Trophoblast cell (in vitro differentiated cells and primary cell): ENCODE data around the gene LGALS1.
"Not testable (repeated sequence)": the region's sequence is repeated elsewhere in the genome, so short reads cannot be mapped to it uniquely, and the experiment has no call there.

Source experiments
- DNase-seq, 2 donors: peaks; one replicate each; pipeline ENCODE4 v3.0.0-alpha.2; 2016
- H2AFZ ChIP-seq: 2 replicates; pipeline ENCODE4 v1.6.1; 2013; ENCODE audit warnings: low read length, moderate library complexity, mild to moderate bottlenecking; ENCODE audit not compliant: insufficient read depth, poor library complexity
- H2AK5ac ChIP-seq: 2 replicates; pipeline ENCODE4 v1.6.1; 2013; ENCODE audit warnings: mild to moderate bottlenecking, low read length
- H2BK120ac ChIP-seq: 2 replicates; pipeline ENCODE4 v1.6.1; 2013; ENCODE audit warnings: low read length, mild to moderate bottlenecking, moderate library complexity; ENCODE audit not compliant: insufficient read depth, poor library complexity
- H2BK12ac ChIP-seq: 2 replicates; pipeline ENCODE4 v1.6.1; 2013; ENCODE audit warnings: mild to moderate bottlenecking, low read length, moderate library complexity
- H2BK5ac ChIP-seq: 2 replicates; pipeline ENCODE4 v1.6.1; 2013; ENCODE audit warnings: low read length, low read depth, moderate library complexity, mild to moderate bottlenecking; ENCODE audit not compliant: poor library complexity
- H3K14ac ChIP-seq: 2 replicates; pipeline ENCODE4 v1.6.1; 2013; ENCODE audit warnings: mild to moderate bottlenecking, low read length
- H3K18ac ChIP-seq: 2 replicates; pipeline ENCODE4 v1.6.1; 2013; ENCODE audit warnings: mild to moderate bottlenecking, low read length
- H3K23ac ChIP-seq: 2 replicates; pipeline ENCODE4 v1.6.1; 2013; ENCODE audit warnings: low read length
- H3K27ac ChIP-seq: 2 replicates; pipeline ENCODE4 v1.5.1; 2013; ENCODE audit warnings: low read depth, mild to moderate bottlenecking, inconsistent platforms, low read length, moderate library complexity
- H3K27me3 ChIP-seq: 2 replicates; pipeline ENCODE4 v1.6.1; 2013; ENCODE audit warnings: inconsistent platforms, mild to moderate bottlenecking, low read length, moderate library complexity; ENCODE audit not compliant: insufficient read depth
- H3K36me3 ChIP-seq, 2 experiments: 1 replicate in 1 of 2; 2 replicates in 1 of 2; pipeline ENCODE4 v1.6.1; 2013; ENCODE audit warnings: low read length in 2 of 2, mild to moderate bottlenecking in 2 of 2, moderate library complexity in 1 of 2; ENCODE audit not compliant: insufficient read depth in 2 of 2, control insufficient read depth in 1 of 2
- H3K4ac ChIP-seq: 2 replicates; pipeline ENCODE4 v1.6.1; 2013; ENCODE audit warnings: low read depth, mild to moderate bottlenecking, low read length, moderate library complexity
- H3K4me1 ChIP-seq, 2 experiments: 1 replicate in 1 of 2; 2 replicates in 1 of 2; pipeline ENCODE4 v1.6.1; 2013; ENCODE audit warnings: low read length in 2 of 2, mild to moderate bottlenecking in 2 of 2, moderate library complexity in 1 of 2; ENCODE audit not compliant: insufficient read depth in 2 of 2, control insufficient read depth in 1 of 2
- H3K4me2 ChIP-seq: 2 replicates; pipeline ENCODE4 v1.6.1; 2013; ENCODE audit warnings: inconsistent platforms, mild to moderate bottlenecking, low read length, moderate library complexity
- H3K4me3 ChIP-seq: 2 replicates; pipeline ENCODE4 v1.5.1; 2013; ENCODE audit warnings: mild to moderate bottlenecking, low read depth, low read length, inconsistent platforms
- H3K79me1 ChIP-seq: one replicate; pipeline ENCODE4 v1.6.1; 2013; ENCODE audit warnings: low read length
- H3K79me2 ChIP-seq: 2 replicates; pipeline ENCODE4 v1.6.1; 2013; ENCODE audit warnings: low read length, mild to moderate bottlenecking; ENCODE audit not compliant: control insufficient read depth, insufficient read depth, poor library complexity
- H3K9ac ChIP-seq: 2 replicates; pipeline ENCODE4 v1.6.1; 2013; ENCODE audit warnings: mild to moderate bottlenecking, low read length
- H3K9me3 ChIP-seq: 2 replicates; pipeline ENCODE4 v1.6.1; 2013; ENCODE audit warnings: low read depth, mild to moderate bottlenecking, control low read depth, inconsistent platforms, low read length; ENCODE audit not compliant: insufficient read depth
- H4K12ac ChIP-seq: 2 replicates; pipeline ENCODE4 v1.6.1; 2013; ENCODE audit warnings: low read depth, mild to moderate bottlenecking, low read length, moderate library complexity
- H4K8ac ChIP-seq: 2 replicates; pipeline ENCODE4 v1.6.1; 2013; ENCODE audit warnings: low read depth, mild to moderate bottlenecking, low read length, moderate library complexity
- H4K91ac ChIP-seq: one replicate; pipeline ENCODE4 v1.6.1; 2013; ENCODE audit warnings: low read depth, mild to moderate bottlenecking, low read length, moderate library complexity
- WGBS: extraction: QIAGEN DNeasy Blood & Tissue Kit; methylation state at CpG from one replicate; pipeline ENCODE4 v1.1.7; 2013; ENCODE audit warnings: missing lambda C conversion rate; ENCODE audit not compliant: insufficient read length, insufficient coverage; ENCODE audit errors: extremely low coverage; 5-methylcytosine and 5-hydroxymethylcytosine counted together

LGALS1 gene

GRCh38 chr22:37694131-37694530 lies 18.7 kb downstream of the LGALS1 start:
- not testable (repeated sequence) for H3K4me1 ChIP-seq, H4K12ac ChIP-seq, H2BK120ac ChIP-seq, H3K27ac ChIP-seq, H3K4me2 ChIP-seq, DNase-seq, H2AK5ac ChIP-seq, H3K9ac ChIP-seq, H2BK5ac ChIP-seq, H3K23ac ChIP-seq, H3K4me3 ChIP-seq, H2BK12ac ChIP-seq, H3K27me3 ChIP-seq, H3K14ac ChIP-seq, H4K8ac ChIP-seq, H3K9me3 ChIP-seq, H3K79me1 ChIP-seq, H3K4ac ChIP-seq, H4K91ac ChIP-seq, H3K18ac ChIP-seq, H2AFZ ChIP-seq, H3K79me2 ChIP-seq
- peaks cover 27 to 31% of the 10 kb centered on the region in 2 experiments for H3K36me3 ChIP-seq
- WGBS = no CpG with 5 or more reads among the region's 7 CpGs

GRCh38 chr22:37696260-37696656 lies 20.8 kb downstream of the LGALS1 start:
- H2BK120ac ChIP-seq, H3K9me3 ChIP-seq, H2BK12ac ChIP-seq, H2AFZ ChIP-seq, H2AK5ac ChIP-seq, H3K18ac ChIP-seq, H3K4me1 ChIP-seq, H3K4me3 ChIP-seq, H3K79me2 ChIP-seq, H2BK5ac ChIP-seq, H4K8ac ChIP-seq, H3K27me3 ChIP-seq, H3K23ac ChIP-seq, H3K14ac ChIP-seq, H3K9ac ChIP-seq, H3K79me1 ChIP-seq, H3K27ac ChIP-seq, H4K12ac ChIP-seq, H3K4ac ChIP-seq, H4K91ac ChIP-seq, DNase-seq: not testable (repeated sequence)
- peaks cover 15 to 20% of the 10 kb centered on the region in 2 experiments for H3K36me3 ChIP-seq
- no CpG with 5 or more reads among the region's 13 CpGs for WGBS
- peak overlapping the region; percentile 62 for H3K4me2 ChIP-seq

DNA sequence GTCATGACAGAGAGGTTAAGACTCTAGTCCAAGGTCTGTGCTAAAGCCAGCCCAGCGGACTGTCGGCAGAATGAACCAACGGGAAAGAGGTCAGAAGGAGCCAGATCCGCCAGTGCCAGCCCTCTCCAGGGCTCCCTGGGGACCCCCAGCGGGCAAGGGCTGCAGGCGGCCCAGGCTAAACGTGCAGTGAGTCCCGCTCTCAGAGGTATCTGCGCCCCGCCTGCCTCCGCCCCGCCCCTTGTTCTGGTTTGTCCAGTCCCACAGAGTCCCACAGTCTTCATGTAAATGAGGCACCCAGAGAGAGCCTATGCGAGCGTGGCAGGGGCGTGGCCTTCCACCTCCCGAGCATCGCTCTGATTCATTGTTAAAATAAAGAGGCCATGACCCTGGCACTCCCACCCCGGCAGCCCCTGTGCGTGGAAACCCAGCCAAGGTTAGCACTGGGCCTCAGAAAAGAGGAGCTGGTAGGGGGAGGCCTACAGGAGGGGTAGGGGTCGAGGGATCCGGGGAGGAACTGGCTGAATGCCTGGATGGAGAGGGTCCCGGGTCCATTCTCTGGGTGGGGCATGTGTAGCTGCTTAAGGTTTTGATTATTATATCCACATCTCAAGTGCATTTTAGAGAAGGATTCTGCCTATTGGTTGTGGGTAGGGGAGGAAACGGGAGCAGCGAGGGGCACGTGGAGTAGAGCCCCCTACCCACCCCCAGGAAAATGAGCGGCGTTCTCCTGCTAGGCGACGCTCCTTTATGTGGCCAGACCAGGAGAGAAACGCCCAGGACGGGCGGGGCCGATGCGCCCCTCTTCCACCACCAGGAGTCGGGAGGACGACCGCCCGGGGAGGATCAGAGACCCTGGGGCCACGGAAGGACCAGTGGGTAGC lies 21.5 kb downstream of the LGALS1 start, which contains the start of gene TRIOBP:
TRIOBP (plus strand) TSS at position 392 of the 881 bp plus-strand sequence. CDS start 4,318 bp downstream, outside the sequence.
- H3K23ac ChIP-seq = no peak within 1 kb of the TSS
- H3K27me3 ChIP-seq = no peaks in the 10 kb centered on the region
- H2BK12ac ChIP-seq = no peak within 1 kb of the TSS
- H4K8ac ChIP-seq = peak within 1 kb of the TSS; percentile 51
- H3K9ac ChIP-seq = no peak within 1 kb of the TSS
- H3K4ac ChIP-seq = no peak within 1 kb of the TSS
- H3K27ac ChIP-seq = no peak within 1 kb of the TSS
- peak within 1 kb of the TSS; percentile 27 for H2AFZ ChIP-seq
- peak within 1 kb of the TSS; percentile 27 for H4K12ac ChIP-seq
- no peaks in the 10 kb centered on the region for H3K79me1 ChIP-seq
- H2AK5ac ChIP-seq = peak within 1 kb of the TSS; percentile 12
- peaks cover 10 to 13% of the 10 kb centered on the region in 2 experiments for H3K36me3 ChIP-seq
- H3K4me2 ChIP-seq = peak within 1 kb of the TSS; percentile 63
- no peak within 1 kb of the TSS for H3K14ac ChIP-seq
- no peak within 1 kb of the TSS for H2BK120ac ChIP-seq
- no peak within 1 kb of the TSS for H3K4me3 ChIP-seq
- peak within 1 kb of the TSS; percentile 8 for H4K91ac ChIP-seq
- no CpG with 5 or more reads among the region's 39 CpGs for WGBS
- DNase-seq = peak; percentile 96
- H3K9me3 ChIP-seq = no peaks in the 10 kb centered on the region
- H2BK5ac ChIP-seq = no peak within 1 kb of the TSS
- H3K4me1 ChIP-seq = peaks cover 6 to 7% of the 10 kb centered on the region in 2 experiments
- no peaks in the 10 kb centered on the region for H3K79me2 ChIP-seq
- H3K18ac ChIP-seq = no peak within 1 kb of the TSS

DNA sequence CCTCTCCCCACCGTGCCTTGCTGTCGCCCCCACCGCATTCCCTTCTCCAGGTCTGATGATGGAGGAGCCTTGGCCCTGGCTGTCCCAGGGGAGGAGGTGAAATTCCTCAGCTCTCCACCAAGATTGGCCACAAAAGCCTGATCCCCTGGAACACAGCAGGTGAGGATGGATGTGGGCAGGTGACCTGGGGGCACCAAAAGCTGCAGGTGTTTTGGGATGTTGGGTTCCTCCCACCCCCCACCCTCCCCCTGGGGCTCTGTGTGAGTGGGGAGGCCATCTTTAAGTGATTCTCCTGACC lies 22.1 kb downstream of the LGALS1 start:
- H3K27me3 ChIP-seq = no peaks in the 10 kb centered on the region
- peak overlapping the region; percentile 27 for H4K12ac ChIP-seq
- peak overlapping the region; percentile 51 for H4K8ac ChIP-seq
- H2AFZ ChIP-seq = peak overlapping the region; percentile 27
- H2BK12ac ChIP-seq = no peak overlapping the region
- H3K4ac ChIP-seq = no peak overlapping the region
- H3K9me3 ChIP-seq = no peaks in the 10 kb centered on the region
- peaks cover 6 to 7% of the 10 kb centered on the region in 2 experiments for H3K4me1 ChIP-seq
- H3K27ac ChIP-seq = no peak overlapping the region
- H2AK5ac ChIP-seq = peak overlapping the region; percentile 12
- no peak overlapping the region for H2BK120ac ChIP-seq
- H3K9ac ChIP-seq = no peak overlapping the region
- WGBS = no CpG with 5 or more reads among the region's 3 CpGs
- no peak for DNase-seq
- no peak overlapping the region for H3K4me3 ChIP-seq
- no peaks in the 10 kb centered on the region for H3K79me2 ChIP-seq
- H4K91ac ChIP-seq = peak overlapping the region; percentile 8
- peak overlapping the region; percentile 63 for H3K4me2 ChIP-seq
- H2BK5ac ChIP-seq = no peak overlapping the region
- no peak overlapping the region for H3K14ac ChIP-seq
- no peaks in the 10 kb centered on the region for H3K79me1 ChIP-seq
- H3K36me3 ChIP-seq = peaks cover 6 to 9% of the 10 kb centered on the region in 2 experiments
- no peak overlapping the region for H3K18ac ChIP-seq
- H3K23ac ChIP-seq = no peak overlapping the region
